GM18505 (cell line): Measurements from ENCODE around the gene GPR15.

Experiments
- ATAC-seq: cut with Tn5 transposase; IDR thresholded peaks from one replicate; pipeline ENCODE4 v1.9.1; 2021; ENCODE audit not compliant: unreplicated experiment
- POLR2A ChIP-seq: IDR thresholded peaks from 4 replicates; pipeline ENCODE4 v1.6.1; 2011; ENCODE audit warnings: borderline replicate concordance; ENCODE audit not compliant: insufficient read depth, insufficient read length; ENCODE audit errors: extremely low read depth

The GPR15 gene

DNA sequence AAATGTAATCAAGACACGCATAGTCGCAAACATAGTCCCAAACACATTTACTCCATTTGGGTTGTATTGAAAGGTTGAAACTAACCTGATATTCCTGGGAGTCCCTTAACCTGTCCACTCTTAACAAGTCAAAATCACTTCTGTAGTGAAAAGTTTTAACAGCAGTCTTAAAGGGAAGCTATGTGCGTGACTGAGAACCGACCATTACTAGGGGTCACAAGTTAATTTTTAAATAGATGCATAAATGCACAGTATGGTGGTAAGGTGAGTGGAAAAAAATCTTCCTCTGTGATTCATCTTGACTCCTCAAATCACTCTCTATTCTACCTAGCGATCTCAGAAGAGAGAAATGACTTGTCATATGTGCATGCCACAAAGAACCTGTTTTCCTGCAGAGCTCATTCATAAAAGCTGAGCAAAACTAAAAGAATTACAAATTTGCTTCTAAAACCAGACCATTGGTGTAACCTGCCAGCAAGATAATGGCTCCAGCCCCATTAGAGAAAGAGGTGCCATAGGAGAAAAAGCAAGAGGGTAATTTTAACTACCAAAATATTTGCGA lies 4.8 kb downstream of the GPR15 start:
- peak; percentile 77 for ATAC-seq

DNA sequence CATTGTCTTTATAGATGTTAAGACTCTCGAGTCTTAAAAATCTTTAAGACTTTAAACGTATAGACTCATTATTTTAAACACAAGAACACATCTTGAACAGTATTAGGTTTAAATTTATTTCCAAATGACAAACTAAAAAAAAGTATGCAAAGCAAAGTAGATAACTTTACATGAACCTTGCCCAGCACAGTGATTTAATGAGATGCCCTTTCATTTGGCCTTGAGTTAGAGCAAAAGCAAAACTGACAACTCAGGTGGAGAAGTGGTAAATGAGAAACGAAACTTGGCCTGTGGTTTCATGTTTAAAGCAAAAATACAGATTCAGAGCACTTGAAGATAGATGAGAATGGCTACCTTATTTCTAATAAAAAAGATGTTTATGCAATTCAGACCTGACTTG lies 8.6 kb downstream of the GPR15 start:
- peak; percentile 33 for TF ChIP-seq POLR2A
- peak; percentile 39 for ATAC-seq

More for the DNA sequence above, 4.8 kb downstream of the GPR15 start:
- TF ChIP-seq POLR2A: peak; percentile 88

DNA sequence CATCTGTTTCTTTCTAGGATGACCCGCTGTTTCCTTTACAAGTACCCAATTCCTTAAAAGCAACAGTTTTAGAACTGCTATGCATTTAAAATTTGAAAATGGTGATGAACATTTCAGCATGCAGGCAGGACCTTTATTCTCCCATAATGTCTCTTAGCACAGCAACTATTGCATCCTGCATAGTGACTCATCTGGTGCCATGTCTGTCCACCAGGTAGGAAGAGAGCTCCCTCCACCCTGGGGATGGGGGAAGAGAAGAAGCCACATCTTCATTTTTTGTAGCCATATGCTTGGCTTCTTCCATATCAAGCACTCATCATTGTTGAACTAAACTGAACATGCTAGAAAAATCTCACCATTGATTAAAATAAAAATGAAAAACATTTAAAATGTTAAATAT lies 9.9 kb downstream of the GPR15 start:
- ATAC-seq: no peak
- no peak for TF ChIP-seq POLR2A

DNA sequence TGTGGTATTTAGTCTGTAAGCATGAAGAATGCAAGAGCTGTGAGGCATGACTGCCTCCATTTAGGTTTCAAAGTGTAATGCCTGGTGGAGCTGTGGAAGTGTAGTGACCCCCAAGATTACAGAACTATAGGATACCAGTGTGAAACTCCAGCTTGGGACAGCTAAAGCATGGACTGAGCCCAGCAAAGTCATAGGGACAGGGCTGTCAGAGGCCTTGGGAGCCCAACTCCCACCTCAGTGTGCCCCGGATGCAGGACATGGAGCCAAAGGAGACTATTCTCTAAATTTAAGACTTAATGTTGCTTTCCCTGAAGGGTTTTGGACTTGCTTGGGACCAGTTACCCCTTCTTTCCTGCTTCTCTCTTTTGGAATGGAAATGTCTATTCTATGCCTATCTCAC lies 10.8 kb downstream of the GPR15 start:
- no peak for TF ChIP-seq POLR2A
- no peak for ATAC-seq

DNA sequence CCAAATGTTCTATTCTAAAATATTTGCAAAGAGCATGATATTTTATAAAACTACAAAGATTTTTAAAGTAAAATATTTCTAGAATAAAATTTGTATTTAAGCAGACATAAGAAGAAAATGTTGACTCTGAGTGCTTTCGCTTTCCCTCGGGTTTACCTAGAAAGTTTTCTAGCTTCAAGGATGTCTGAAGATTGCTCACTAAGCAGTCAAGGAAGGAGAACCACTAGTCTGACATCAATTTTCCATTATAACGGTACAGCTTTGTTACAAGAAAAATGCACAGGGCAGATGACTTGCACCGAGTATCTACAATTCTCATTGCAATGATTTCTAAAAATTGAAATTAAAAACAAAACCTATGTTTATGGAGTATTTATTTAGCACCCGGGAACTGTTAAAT lies 14.2 kb downstream of the GPR15 start:
- ATAC-seq: peak; percentile 67

DNA sequence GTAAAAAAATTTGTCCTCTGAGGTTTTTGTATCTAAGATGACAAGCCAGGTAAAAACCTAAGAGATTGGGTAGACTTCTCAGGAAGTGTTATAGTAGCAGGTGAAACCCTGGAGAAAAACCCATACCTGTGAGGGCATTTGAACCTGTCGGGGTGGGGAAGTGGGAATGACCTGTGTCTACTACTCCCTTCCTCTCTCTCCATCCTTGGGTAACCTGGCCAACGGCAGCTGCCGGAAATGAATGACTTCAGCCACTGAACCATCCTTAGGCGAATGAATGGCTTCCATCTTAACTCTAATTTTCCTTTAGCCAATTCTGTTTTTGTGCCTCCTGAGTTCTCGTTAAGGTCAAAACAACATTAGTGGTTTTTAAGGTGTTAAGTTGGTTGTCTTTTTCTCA lies 16.8 kb downstream of the GPR15 start:
- no peak for ATAC-seq
- TF ChIP-seq POLR2A: no peak

More for the DNA sequence above, 14.2 kb downstream of the GPR15 start:
- no peak for TF ChIP-seq POLR2A

DNA sequence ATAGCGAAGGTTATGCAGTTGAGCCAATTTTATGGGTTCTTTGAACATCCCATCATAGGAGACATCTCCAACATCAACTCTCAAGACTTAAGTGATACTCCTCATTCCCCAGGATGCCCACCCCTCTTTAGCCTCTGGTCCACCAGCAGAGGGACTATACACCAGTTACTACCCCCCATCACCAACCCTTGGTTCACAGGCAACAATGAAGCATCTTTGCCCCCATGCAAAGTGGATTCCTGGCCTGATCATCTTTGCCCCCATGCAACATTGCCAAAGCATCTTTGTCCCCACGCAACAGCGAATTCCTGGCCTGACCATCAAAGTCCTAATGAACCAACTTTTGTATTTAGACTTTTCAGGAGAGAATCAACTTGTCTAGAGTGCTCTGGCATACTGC lies 19.1 kb downstream of the GPR15 start:
- no peak for TF ChIP-seq POLR2A
- no peak for ATAC-seq

DNA sequence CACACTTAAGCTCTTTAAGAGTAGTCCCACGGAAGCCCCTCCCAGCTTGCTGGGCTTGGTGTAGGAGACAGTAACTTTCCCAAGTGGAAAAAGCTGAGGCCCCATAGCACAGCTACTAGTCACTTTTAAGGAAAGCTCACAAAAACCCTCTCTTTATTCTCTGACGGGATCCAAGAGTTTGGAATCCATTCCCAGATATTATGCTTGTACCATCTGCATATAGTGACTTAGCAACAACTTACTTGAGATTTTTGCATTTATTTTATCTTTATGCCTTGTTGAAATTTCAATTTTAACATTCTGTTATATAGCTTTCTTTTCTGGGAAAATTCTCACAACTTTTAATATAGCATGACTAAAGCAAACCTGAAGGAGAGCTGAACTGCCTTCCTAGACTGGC lies 19.5 kb downstream of the GPR15 start:
- ATAC-seq: no peak
- TF ChIP-seq POLR2A: no peak

DNA sequence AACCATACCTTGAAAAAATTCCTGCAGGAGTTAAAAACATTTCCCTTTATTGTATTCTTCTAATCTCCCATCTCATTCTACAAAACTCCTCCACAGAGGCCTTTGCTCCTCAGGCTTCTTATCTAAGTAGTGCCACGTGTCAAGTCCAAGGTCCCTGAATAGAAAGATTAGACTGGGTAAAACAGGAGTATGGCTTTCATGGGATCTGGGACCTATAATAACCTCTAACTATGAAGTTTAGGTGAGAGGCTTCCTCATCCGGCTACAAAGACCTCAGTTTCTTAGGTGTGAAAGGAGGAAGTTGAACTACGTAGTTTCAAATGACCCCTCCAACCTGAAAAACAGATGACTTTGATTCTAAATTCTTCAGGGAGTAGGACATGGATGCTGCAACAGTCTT lies 20.0 kb downstream of the GPR15 start:
- TF ChIP-seq POLR2A: no peak

DNA sequence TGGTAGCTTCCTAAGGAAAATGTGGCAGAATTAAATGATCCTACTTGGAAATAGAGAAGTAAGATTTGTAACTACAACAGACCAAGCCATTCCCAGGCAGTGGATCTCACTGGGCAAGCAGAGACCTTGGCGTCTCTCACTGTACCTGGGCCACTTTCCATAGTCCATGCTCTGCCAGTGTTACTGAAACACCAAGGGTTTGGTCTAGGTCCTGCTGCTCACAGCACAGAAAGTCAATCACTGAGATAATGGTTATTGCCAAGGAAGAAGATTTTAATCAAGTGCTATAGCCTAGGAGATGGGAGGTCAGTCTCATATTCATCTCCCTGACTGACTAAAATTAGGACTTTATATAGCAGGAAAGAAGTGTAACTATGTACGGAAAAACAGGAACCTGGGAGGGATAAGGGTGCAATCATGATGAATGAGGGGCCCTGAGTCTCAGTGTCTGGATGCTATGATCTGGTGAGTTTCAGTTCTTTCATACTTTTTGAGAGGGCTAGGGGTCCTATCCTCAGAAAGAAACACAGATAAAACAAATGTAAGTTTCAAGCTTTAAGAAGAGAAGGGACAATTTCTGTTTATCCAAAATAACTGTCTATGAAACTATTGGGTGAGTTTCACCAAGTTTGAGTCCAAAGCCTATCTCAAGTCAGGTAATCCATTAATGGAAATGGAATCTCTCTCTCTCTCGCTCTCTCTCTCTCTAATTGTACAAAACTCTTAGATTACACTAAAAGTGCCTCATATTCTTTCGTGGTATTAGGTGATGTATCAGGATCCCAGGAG lies 20.6 kb downstream of the GPR15 start:
- no peak for TF ChIP-seq POLR2A
- no peak for ATAC-seq

More for the DNA sequence above, 20.0 kb downstream of the GPR15 start:
- no peak for ATAC-seq

DNA sequence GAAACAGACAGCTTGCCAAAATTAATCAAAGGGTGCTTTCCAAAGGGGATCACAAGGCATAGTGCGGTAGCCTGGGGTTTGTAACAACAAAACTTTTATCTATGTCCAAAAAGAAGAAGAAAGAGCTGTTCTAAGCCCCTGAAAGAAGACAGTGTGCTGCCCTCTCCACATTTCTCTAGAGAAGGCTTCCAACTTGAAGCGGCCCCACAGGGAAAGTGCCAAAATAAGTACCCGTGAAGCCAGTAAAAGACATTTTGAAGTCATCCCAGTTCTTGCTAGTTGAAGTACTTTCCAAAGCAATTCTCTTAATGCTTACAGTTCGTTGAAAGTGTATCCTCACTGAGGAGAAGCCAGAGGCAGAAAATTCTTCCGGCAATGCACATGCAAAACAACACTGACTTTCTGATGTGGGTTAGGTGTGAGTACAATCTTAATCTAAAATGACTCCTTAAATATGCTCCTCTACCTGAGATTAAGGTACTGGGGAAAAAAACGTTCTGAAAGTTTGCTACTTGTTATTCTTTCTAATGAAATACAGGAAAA lies 21.3 kb downstream of the GPR15 start:
- peak; percentile 30 for TF ChIP-seq POLR2A
- ATAC-seq: no peak

DNA sequence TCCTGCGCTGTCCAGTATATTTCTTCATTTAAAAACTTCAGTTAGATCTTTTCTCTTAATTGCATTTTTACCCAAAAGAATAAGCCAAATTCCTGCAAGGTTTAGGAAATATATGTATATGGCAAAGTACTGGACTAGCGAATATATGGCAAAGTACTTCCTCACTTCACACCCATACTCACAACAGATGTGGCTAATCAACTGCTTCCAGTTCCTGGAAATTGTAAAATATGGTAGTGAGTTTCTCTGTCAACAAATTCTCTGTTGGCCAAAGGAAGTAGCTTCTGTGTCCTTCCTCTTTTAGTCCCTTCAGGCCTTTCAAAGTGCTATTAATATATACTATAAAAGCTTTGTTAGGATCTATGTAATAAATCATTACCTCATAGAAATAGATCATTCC lies 22.0 kb downstream of the GPR15 start:
- TF ChIP-seq POLR2A: no peak

DNA sequence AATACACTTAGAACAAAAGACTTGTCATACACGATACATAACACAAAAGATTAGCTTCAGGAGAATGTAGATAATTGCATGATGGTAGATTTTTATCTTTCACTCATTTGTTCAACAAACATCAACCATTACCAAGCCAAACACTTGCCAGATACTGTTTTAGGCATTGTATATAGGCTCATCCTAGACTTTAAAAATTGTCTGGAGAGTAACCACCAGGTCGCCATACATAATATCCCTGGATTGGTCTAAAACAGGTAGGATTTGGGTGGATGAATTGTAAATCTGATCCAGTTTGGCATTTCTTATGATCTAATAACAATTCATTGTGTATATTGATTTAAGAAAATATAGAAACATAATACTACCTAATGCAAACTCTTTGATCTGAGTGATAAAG lies 22.8 kb downstream of the GPR15 start:
- TF ChIP-seq POLR2A: peak; percentile 48
- ATAC-seq: no peak

More for the DNA sequence above, 22.0 kb downstream of the GPR15 start:
- ATAC-seq: no peak

DNA sequence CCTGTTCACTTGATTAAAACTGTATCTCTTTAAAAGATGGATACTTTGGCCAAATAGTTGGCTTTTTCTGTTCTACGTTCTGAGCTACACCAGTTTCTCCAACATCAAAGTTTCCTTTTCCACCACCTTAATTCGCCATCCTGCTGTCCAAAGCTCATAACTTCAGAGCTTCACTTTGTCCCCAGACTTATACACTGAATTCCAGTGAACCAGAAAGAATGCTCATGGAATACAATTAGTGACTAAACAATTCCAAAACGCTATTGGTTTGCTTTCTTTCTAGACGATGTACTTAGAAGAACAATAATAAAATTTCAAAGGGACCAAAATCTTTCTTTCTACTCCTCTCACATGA lies 23.2 kb downstream of the GPR15 start:
- no peak for TF ChIP-seq POLR2A
- ATAC-seq: no peak
